Measurements from ENCODE around the gene ERBB4. TPM values are rescaled to one million over a fixed set of nuclear protein-coding genes. Genes with fewer than 3 reads are reported as not detected.
"Not testable (repeated sequence)": the region's sequence is repeated elsewhere in the genome, so short reads cannot be mapped to it uniquely, and the experiment has no call there.

ERBB4 gene
- total RNA-seq, 1 experiment from 2014 or later = 0.04 TPM

- H2BK20ac ChIP-seq (ENCODE audit: low read depth, low read length, poor library complexity, severe bottlenecking) = no peak overlapping the region
- H4K5ac ChIP-seq (ENCODE audit: insufficient read length, low read depth, low read length) = no peak overlapping the region
- H4K20me1 ChIP-seq (ENCODE audit: control insufficient read depth, insufficient read depth, insufficient read length) = no peaks in the 10 kb centered on the region
- H3K9ac ChIP-seq (ENCODE audit: extremely low read depth, insufficient read length, low read length) = no peak overlapping the region
- no peak overlapping the region for H3K27ac ChIP-seq (ENCODE audit: insufficient read length, low read depth, low read length)
- no peak overlapping the region for H4K91ac ChIP-seq (ENCODE audit: insufficient read length, low read depth, low read length)
- Mint-ChIP-seq H3K27ac (no peak overlapping the region), H3K9me3 (peaks cover 22 to 24% of the 10 kb centered on the region in 2 experiments), H3K36me3 (ENCODE audit: insufficient read depth in 1 of 3, low read depth in 3 of 3) (peaks cover 16 to 26% (median 25%) of the 10 kb centered on the region in 3 experiments), H3K27me3 (ENCODE audit: low read depth) (no peaks in the 10 kb centered on the region), H3K4me1 (peaks cover 33 to 34% of the 10 kb centered on the region in 2 experiments), H3K4me3 (no peak overlapping the region)
- no peak overlapping the region for H3K23ac ChIP-seq (ENCODE audit: insufficient read length, low read depth, low read length)
- no peak overlapping the region for H2AK5ac ChIP-seq (ENCODE audit: insufficient read length, low read length)
- WGBS (ENCODE audit: extremely low coverage, insufficient read length, low lambda C conversion rate) = no CpG with 5 or more reads among the region's 2 CpGs
- peaks cover 5% of the 10 kb centered on the region for H3K9me3 ChIP-seq (ENCODE audit: control insufficient read depth, low read depth, low read length)
- no peak overlapping the region for H2BK15ac ChIP-seq (ENCODE audit: low read depth, low read length)
- H3K4me2 ChIP-seq (ENCODE audit: insufficient read depth, insufficient read length, low read length) = no peak overlapping the region
- H3K79me2 ChIP-seq (ENCODE audit: insufficient read depth, low read length) = no peaks in the 10 kb centered on the region
- no peak overlapping the region for H2BK120ac ChIP-seq (ENCODE audit: low read depth, low read length, poor library complexity, severe bottlenecking)
- no peak overlapping the region for H3K18ac ChIP-seq (ENCODE audit: insufficient read length, low read depth, low read length)
- no peak overlapping the region for H4K8ac ChIP-seq (replicated peaks; ENCODE audit: insufficient read length, low read depth, low read length)
- no peak overlapping the region for H2BK12ac ChIP-seq (ENCODE audit: insufficient read length, low read depth, low read length)
- H2BK5ac ChIP-seq (ENCODE audit: insufficient read length, low read length) = no peak overlapping the region
- peaks cover 9% of the 10 kb centered on the region; the same call in 1 of the 2 replicates for H3K4me1 ChIP-seq (ENCODE audit: insufficient read depth, low read length)
- no peak overlapping the region for H3K56ac ChIP-seq (ENCODE audit: insufficient read length, low read depth, low read length)
- TF ChIP-seq CTCF (conservative IDR thresholded peaks at IDR 0.05) = no peak
- no peak overlapping the region for H3K14ac ChIP-seq (ENCODE audit: insufficient read depth, low read length)
- no peaks in the 10 kb centered on the region for H3K79me1 ChIP-seq (ENCODE audit: insufficient read depth, low read depth, low read length, poor library complexity, severe bottlenecking)
- H3T11ph ChIP-seq (ENCODE audit: low read length) = no peak overlapping the region
- no peaks in the 10 kb centered on the region for H3K23me2 ChIP-seq (ENCODE audit: insufficient read length, low read depth, low read length, poor library complexity, severe bottlenecking)
- no peak overlapping the region for H2AFZ ChIP-seq (ENCODE audit: low read length)
- H3K4ac ChIP-seq (ENCODE audit: low read depth, low read length) = no peak overlapping the region
- no peak for DNase-seq
- no peaks in the 10 kb centered on the region for H3K27me3 ChIP-seq (ENCODE audit: insufficient read depth, low read length)
Observed at GRCh38 chr2:212107014-212107413, 431.6 kb downstream of the ERBB4 start.

DNA sequence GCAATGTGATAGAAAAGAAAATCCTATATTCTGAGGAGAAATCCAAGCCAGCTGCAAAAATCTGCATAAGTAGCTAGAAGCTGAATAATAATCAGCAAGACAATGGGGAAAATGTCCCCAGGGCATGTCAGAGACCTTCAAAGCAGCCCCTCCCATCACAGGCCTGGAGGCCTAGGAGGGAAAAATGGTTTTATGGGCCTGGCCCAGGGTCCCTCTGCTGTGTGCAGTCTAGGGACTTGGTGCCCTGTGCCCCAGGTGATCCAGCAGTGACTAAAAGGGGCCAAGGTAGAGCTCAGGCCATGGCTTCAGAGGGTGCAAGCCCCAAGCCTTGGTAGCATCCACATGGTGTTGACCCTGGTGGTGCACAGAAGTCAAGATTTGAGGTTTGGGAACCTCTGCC, 432.1 kb downstream of the ERBB4 start:
- H4K5ac ChIP-seq (ENCODE audit: insufficient read length, low read depth, low read length); H4K91ac ChIP-seq (ENCODE audit: insufficient read length, low read depth, low read length); H2BK12ac ChIP-seq (ENCODE audit: insufficient read length, low read depth, low read length); H3K23ac ChIP-seq (ENCODE audit: insufficient read length, low read depth, low read length); H3K27me3 Mint-ChIP-seq (ENCODE audit: low read depth); H3K9me3 ChIP-seq (ENCODE audit: control insufficient read depth, low read depth, low read length); H3K4me3 Mint-ChIP-seq; H3K27me3 ChIP-seq (ENCODE audit: insufficient read depth, low read length); H2BK5ac ChIP-seq (ENCODE audit: insufficient read length, low read length); H3K4me1 ChIP-seq (ENCODE audit: insufficient read depth, low read length); H3K4ac ChIP-seq (ENCODE audit: low read depth, low read length); H3K56ac ChIP-seq (ENCODE audit: insufficient read length, low read depth, low read length); H2AK5ac ChIP-seq (ENCODE audit: insufficient read length, low read length); H3K14ac ChIP-seq (ENCODE audit: insufficient read depth, low read length); DNase-seq; H3K4me2 ChIP-seq (ENCODE audit: insufficient read depth, insufficient read length, low read length); H3K79me1 ChIP-seq (ENCODE audit: insufficient read depth, low read depth, low read length, poor library complexity, severe bottlenecking); H3K27ac Mint-ChIP-seq; H3K9ac ChIP-seq (ENCODE audit: extremely low read depth, insufficient read length, low read length); H4K8ac ChIP-seq (replicated peaks; ENCODE audit: insufficient read length, low read depth, low read length); H3K23me2 ChIP-seq (ENCODE audit: insufficient read length, low read depth, low read length, poor library complexity, severe bottlenecking); H2BK120ac ChIP-seq (ENCODE audit: low read depth, low read length, poor library complexity, severe bottlenecking); H3K79me2 ChIP-seq (ENCODE audit: insufficient read depth, low read length); H3T11ph ChIP-seq (ENCODE audit: low read length); H2BK15ac ChIP-seq (ENCODE audit: low read depth, low read length); H3K27ac ChIP-seq (ENCODE audit: insufficient read length, low read depth, low read length); H3K18ac ChIP-seq (ENCODE audit: insufficient read length, low read depth, low read length); H4K20me1 ChIP-seq (ENCODE audit: control insufficient read depth, insufficient read depth, insufficient read length); H2BK20ac ChIP-seq (ENCODE audit: low read depth, low read length, poor library complexity, severe bottlenecking); H2AFZ ChIP-seq (ENCODE audit: low read length): not testable (repeated sequence)
- peaks cover 22 to 24% of the 10 kb centered on the region in 2 experiments for H3K9me3 Mint-ChIP-seq
- peaks cover 32 to 34% of the 10 kb centered on the region in 2 experiments for H3K4me1 Mint-ChIP-seq
- peaks cover 16 to 26% (median 25%) of the 10 kb centered on the region in 3 experiments for H3K36me3 Mint-ChIP-seq (ENCODE audit: insufficient read depth in 1 of 3, low read depth in 3 of 3)

Data from H9 (cell line).